Adrenal gland (tissue), 12 donors: ENCODE results near the gene MICAL3. TPM values are rescaled to one million over a fixed set of nuclear protein-coding genes. Genes with fewer than 3 reads are reported as not detected.

Experiments used
- DNase-seq, 7 donors: peaks; one replicate each; pipeline ENCODE4 v3.0.0-alpha.2; 2019 to 2020
- H3K27ac ChIP-seq, 5 donors: fragments of 200-600 bp; sonication (generic) in 4 of 5; 1 replicate in 3 of 5; 2 replicates in 2 of 5; pipeline versions ENCODE4 v1.5.1 to v1.8.0; 2016 to 2020; ENCODE audit warnings: mild to moderate bottlenecking in 1 of 5
- H3K27me3 ChIP-seq: fragments of 200-600 bp; 2 replicates; pipeline ENCODE4 v1.8.0; 2021
- H3K36me3 ChIP-seq, 2 donors: fragments of 200-600 bp; replicated peaks in 1 of 2; 1 replicate in 1 of 2; 2 replicates in 1 of 2; pipeline versions ENCODE4 v1.5.1 to v1.8.0; 2018 to 2022
- H3K4me1 ChIP-seq, 2 donors: fragments of 200-600 bp; replicated peaks in 1 of 2; 1 replicate in 1 of 2; 2 replicates in 1 of 2; pipeline versions ENCODE4 v1.5.1 to v1.8.0; 2018 to 2021
- H3K4me3 ChIP-seq, 4 donors: fragments of 200-600 bp; sonication (generic) in 3 of 4; one replicate each; pipeline ENCODE4 v1.5.1; 2016 to 2018
- H3K9me3 ChIP-seq, 3 donors: fragments of 200-600 bp; sonication (generic) in 1 of 3; replicated peaks in 1 of 3; 1 replicate in 2 of 3; 2 replicates in 1 of 3; pipeline versions ENCODE4 v1.5.1 to v1.8.0; 2016 to 2021
- CTCF ChIP-seq, 6 experiments: fragments of 450-650 bp in 4 of 6; fragments of 200-600 bp in 2 of 6; sonication (generic) in 1 of 6; IDR thresholded peaks; 1 replicate in 5 of 6; 2 replicates in 1 of 6; pipeline versions ENCODE4 v1.5.1 to v1.8.0; 2016 to 2021; ENCODE audit warnings: antibody characterized with exemption in 6 of 6, mild to moderate bottlenecking in 2 of 6, moderate library complexity in 1 of 6
- POLR2A ChIP-seq, 2 donors: fragments of 450-650 bp; IDR thresholded peaks; one replicate each; pipeline ENCODE4 v1.6.1; 2017; ENCODE audit warnings: antibody characterized with exemption in 2 of 2, mild to moderate bottlenecking in 2 of 2, moderate library complexity in 1 of 2
- WGBS, 4 donors: extraction: QIAGEN DNeasy Blood & Tissue Kit in 2 of 4; methylation state at CpG; one replicate each; pipeline versions ENCODE4 v1.1.5 to v1.1.7; 2013 to 2017; 5-methylcytosine and 5-hydroxymethylcytosine counted together
- intact Hi-C, 2 donors: fragments of 100-400 bp; cut with DNase I; formaldehyde crosslinking; loops; one replicate each; pipeline versions ENCODE4 v1.14.1 to v1.15.0; 2022 to 2023
- polyA plus RNA-seq, 3 donors: library from polyadenylated mRNA; stranded (reverse); fragments of 200-250 nt in 2 of 3; fragments of 350-450 nt in 1 of 3; fragmentation: Illumina TruSeq in 1 of 3; extraction: RNeasy Lipid Tissue Mini Kit (QIAGEN cat#74804) in 1 of 3; gene quantifications; one replicate each; pipeline ENCODE4 v1.2.3, GENCODE V29; 2013 to 2014
- total RNA-seq, 9 donors: library from RNA; depleted of rRNA in 4 of 9; stranded (reverse); fragments of >200 nt in 4 of 9; fragments of 120-200 nt in 1 of 9; fragmentation: NEBNext Ultra II Directional in 1 of 9; extraction: Animal tissue kit (Norgen Biotek cat#: 25700) in 1 of 9; gene quantifications; one replicate each; pipeline versions ENCODE4 v1.1.0 to v1.2.4, GENCODE V29; 2013 to 2023
- donor health status: healthy with polysubstance abuse.
- donor health status: Bipolar disorder and iron deficiency.
- donor health status: DM: yes; HTN: yes; CAD: no.
- donor health status: DM: no; HTN: no; CAD: no.
- donor health status: DM: no; HTN: no; CAD: no.
- donor health status: DM: yes; HTN: yes; CAD: no.

The MICAL3 gene
- total and polyA plus RNA-seq, 12 donors, result 10.9 to 82.6 (median 34.4) TPM

- Histone ChIP-seq H3K4me1 (no peaks in the 10 kb centered on the region), H3K4me3 (no peak overlapping the region), H3K36me3 (no peaks in the 10 kb centered on the region), H3K27ac (no peak overlapping the region), H3K9me3 (no peaks in the 10 kb centered on the region), H3K27me3 (no peaks in the 10 kb centered on the region)
- TF ChIP-seq CTCF (IDR thresholded peaks at IDR 0.05), result no peak
- TF ChIP-seq POLR2A (IDR thresholded peaks at IDR 0.05), result no peak
- 62 to 79% (median 68%) methylated on average over 26 to 40 of the region's 40 CpGs for WGBS, 4 donors
- DNase-seq, result no peak
- intact Hi-C loops, result no loop called here
Observed at GRCh38 chr22:17748555-17749353, 275.6 kb downstream of the MICAL3 start.

GRCh38 chr22:17746916-17747315 is 277.4 kb downstream of the MICAL3 start:
- H3K27me3 ChIP-seq, result no peaks in the 10 kb centered on the region
- 92 to 98% (median 93%) methylated on average over 6 to 10 of the region's 10 CpGs for WGBS, 4 donors
- intact Hi-C loops, result no loop called here
- DNase-seq, result no peak
- TF ChIP-seq CTCF (IDR thresholded peaks at IDR 0.05) (no peak), POLR2A (IDR thresholded peaks at IDR 0.05) (no peak)
- H3K9me3 ChIP-seq, result no peaks in the 10 kb centered on the region
- no peak overlapping the region for H3K27ac ChIP-seq
- H3K4me1 ChIP-seq, result peaks cover 0 to 3% of the 10 kb centered on the region in 2 donors
- H3K36me3 ChIP-seq, result no peaks in the 10 kb centered on the region
- H3K4me3 ChIP-seq, result no peak overlapping the region

GRCh38 chr22:17744430-17744829 is 279.9 kb downstream of the MICAL3 start:
- Histone ChIP-seq H3K4me3 (no peak overlapping the region), H3K36me3 (no peaks in the 10 kb centered on the region), H3K27ac (no peak overlapping the region), H3K27me3 (no peaks in the 10 kb centered on the region), H3K9me3 (no peaks in the 10 kb centered on the region), H3K4me1 (peaks cover 0 to 3% of the 10 kb centered on the region in 2 donors)
- 79 to 90% (median 86%) methylated on average over 6 to 7 of the region's 7 CpGs for WGBS, 4 donors
- DNase-seq, result no peak
- no peak for TF ChIP-seq POLR2A (IDR thresholded peaks at IDR 0.05)
- no peak for TF ChIP-seq CTCF (IDR thresholded peaks at IDR 0.05)
- intact Hi-C loops, result no loop called here

- Histone ChIP-seq H3K4me1 (peaks cover 0 to 3% of the 10 kb centered on the region in 2 donors), H3K4me3 (no peak overlapping the region), H3K9me3 (no peaks in the 10 kb centered on the region), H3K27me3 (no peaks in the 10 kb centered on the region), H3K27ac (no peak overlapping the region), H3K36me3 (no peaks in the 10 kb centered on the region)
- TF ChIP-seq CTCF (IDR thresholded peaks at IDR 0.05), result no peak
- TF ChIP-seq POLR2A (IDR thresholded peaks at IDR 0.05), result no peak
- intact Hi-C loops, result no loop called here
- DNase-seq, result no peak
- WGBS, 4 donors, result 75 to 81% (median 77%) methylated on average over 17 to 25 of the region's 25 CpGs
Observed at GRCh38 chr22:17743661-17744411, 280.5 kb downstream of the MICAL3 start.
